GM12874 (cell line): ENCODE measurements around the gene ATP2B2.

Experiments used
- TF ChIP-seq, protein P1 (sequence below): IDR thresholded peaks from 2 replicates; pipeline ENCODE4 v1.5.1; 2011; ENCODE audit warnings: low read depth, mild to moderate bottlenecking, control low read depth, low read length, moderate library complexity; ENCODE audit not compliant: insufficient read depth

ATP2B2 gene

DNA sequence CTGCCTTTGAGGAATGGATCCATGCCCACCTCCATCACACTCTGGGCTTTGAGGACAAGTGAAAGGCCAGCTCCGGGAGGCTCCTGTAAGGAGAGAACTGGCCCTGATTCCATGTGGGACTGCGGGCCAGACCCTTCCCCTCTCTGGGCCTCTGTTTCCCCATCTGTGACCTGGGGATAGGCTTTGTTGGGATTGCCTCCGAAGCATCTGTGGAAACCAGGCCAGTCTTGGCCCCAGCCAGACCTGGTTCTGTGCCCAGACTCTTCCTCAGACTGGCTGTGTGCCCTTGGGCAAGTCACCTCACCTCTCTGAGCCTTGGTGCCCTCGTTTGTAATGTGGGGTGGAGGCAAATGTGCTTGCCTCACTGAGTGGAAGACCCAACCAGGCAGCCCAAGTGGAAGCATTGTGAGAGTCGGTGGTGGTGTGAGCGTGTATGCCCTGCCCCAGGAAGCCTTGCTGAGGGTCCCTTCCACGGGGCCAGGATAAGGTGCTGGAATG lies 163.4 kb downstream of the ATP2B2 start:
- TF ChIP-seq, protein P1, sequence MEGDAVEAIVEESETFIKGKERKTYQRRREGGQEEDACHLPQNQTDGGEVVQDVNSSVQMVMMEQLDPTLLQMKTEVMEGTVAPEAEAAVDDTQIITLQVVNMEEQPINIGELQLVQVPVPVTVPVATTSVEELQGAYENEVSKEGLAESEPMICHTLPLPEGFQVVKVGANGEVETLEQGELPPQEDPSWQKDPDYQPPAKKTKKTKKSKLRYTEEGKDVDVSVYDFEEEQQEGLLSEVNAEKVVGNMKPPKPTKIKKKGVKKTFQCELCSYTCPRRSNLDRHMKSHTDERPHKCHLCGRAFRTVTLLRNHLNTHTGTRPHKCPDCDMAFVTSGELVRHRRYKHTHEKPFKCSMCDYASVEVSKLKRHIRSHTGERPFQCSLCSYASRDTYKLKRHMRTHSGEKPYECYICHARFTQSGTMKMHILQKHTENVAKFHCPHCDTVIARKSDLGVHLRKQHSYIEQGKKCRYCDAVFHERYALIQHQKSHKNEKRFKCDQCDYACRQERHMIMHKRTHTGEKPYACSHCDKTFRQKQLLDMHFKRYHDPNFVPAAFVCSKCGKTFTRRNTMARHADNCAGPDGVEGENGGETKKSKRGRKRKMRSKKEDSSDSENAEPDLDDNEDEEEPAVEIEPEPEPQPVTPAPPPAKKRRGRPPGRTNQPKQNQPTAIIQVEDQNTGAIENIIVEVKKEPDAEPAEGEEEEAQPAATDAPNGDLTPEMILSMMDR = no peak

DNA sequence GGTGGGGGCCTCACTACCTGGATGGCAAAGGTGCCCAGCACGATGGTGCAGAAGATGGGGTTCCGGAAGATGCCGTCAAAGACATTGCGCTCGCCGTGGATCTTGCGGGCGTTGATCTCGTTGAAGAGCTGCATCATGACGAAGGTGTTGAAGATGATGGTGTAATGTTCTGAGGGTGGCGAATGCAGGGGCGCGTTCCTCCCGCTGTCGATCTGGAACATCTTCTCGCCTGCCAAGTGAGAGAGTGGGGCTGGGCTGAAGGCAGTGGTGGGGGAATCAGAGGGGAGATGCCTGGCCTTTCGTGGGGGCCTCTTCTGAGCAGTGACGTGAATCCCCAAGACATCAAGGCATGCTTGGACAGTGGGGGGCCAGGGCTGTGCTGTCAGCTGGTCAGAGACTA lies 164.9 kb downstream of the ATP2B2 start:
- TF ChIP-seq, protein P1 = no peak

DNA sequence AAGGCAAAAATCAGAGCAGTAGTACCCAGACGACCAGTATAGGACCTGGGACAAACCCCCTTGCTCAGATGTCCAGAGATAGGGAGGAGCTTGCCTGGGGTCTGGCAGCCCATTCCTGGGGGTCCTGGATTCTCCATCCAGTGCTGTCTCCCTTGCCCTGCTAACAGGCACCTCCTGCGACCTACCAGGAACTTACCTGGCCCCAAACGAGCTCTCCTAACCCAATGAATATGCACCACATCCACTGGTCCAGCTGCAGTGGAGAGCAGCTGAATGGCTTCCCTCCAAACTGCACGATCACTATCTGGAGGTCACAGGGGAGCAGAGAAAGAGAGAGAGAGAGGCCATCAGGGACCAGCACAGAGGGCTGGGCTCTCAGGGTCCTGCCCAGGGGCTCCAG lies 165.3 kb downstream of the ATP2B2 start:
- TF ChIP-seq, protein P1 = no peak

DNA sequence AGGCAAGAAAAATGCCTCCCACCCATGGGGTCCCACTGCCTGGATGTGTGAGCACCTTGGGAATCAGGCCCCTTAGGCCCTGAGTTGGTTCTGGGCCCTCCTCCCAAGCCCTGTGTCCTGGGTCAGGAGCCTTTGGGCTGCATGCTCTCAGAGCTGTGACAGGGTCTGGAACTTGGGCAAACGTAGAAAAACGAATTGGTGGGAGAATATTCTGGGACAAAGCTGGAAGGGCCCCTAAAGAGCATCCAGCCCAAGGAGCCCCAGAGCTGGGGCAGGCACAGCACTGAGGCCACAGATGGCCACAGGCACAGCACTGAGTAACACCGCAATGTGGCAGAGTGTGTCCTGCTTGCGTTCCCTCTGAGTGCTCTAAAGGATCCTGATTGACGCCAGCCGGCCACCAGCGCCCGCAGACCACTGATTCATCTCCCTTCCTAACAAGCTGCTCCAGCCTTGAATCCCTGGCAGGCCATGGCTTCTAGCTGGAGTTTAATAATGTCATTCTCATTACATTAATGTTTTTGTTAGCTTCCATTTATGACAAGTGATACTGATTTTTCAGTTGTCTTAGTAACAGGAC lies 165.9 kb downstream of the ATP2B2 start:
- TF ChIP-seq, protein P1 = no peak

DNA sequence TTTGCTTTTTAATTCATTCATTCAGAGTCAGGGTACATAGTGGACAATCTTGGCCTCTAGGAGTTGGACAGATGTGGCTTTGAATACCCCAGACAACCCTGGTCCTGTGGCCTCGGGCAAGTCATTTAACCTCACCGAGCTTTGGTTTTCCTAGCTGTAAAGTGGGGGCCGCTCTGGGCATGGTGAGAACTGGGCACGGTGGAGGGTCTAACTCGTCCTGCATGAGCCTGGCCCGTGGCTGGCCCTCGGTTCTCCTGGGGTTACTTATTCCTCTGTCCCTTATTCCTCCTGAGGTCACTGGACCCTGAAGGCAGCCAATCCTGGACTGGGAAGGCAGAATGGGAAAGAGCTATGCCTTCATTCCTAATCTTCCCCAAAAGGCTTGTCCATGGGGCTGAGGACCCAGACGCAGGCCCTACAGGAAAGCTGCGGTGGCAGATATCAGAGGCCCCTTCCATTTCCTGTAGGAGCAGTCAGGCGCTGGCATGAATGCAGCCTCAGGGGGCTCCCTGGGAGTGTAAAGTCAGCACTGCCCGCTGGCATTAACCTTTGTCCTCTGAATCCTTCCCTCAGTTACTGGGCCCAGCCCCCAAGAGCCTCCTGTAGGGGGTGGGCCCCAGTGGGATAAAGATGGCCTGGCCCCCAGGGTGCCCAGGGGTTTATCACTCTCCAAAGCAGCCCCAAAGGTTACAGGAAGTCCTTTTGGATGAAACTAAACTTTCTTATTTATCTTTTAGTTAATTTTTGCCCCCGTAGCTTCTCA lies 166.6 kb downstream of the ATP2B2 start:
- TF ChIP-seq, protein P1 = no peak

DNA sequence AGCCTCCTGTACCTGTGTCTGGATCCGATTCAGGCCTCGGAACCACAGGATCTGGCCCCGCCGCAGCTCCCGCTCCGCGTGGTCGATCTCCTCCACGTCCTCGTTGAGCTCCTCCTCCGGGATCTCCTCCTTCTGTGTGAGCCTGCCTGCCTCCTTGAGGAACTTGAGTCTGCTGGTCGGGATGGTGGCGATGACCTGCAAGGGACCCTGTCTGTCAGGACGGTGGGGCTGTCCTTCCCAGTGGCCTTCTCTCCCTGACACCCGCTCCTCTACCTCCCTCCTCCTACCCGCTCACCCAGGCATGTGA lies 167.3 kb downstream of the ATP2B2 start:
- TF ChIP-seq, protein P1 = no peak

DNA sequence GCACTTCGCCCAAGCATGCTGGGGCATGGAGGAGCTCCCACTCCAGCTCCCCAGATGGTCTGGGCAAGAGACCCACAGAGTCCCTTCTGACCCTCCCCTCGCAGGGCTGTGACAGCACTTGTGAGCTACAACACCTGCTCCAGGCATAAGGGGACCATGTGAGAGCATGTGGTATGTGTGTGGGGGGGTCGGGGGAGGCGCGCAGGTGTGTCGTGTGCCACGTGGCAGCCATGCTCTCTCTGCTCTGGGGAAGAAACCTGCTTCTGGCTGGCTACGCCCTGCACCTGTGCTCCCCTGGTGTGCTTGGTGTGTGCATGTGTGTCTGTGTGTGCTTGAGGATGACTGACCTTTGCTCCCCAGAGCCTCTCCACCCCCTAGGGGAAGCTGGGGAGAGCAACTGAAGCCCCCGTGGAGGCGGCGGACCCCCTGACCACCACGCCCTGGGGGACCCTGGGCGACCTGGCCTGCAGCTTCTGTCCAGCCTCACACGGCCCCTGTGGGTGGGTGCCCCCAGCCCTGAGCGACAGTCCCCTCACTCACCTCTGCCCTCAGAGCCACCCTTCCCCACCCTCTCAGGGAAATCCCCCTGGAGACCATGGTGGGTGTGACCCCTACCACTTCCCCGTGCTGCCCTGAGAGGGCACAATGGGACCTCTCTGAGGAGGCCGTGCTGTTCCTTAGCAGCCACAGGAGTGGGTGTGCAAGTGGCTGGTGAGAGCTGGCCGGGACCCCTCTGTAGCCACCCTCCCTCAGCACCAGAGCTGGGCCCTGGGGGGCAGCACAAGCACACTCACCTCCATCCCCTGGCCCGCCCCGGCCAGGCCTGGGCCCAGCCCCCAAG lies 167.8 kb downstream of the ATP2B2 start:
- TF ChIP-seq, protein P1 = no peak
